Right ventricle myocardium superior (tissue), 1 donor: ENCODE results near the gene ANKHD1. TPM values are rescaled to one million over a fixed set of nuclear protein-coding genes. Genes with fewer than 3 reads are reported as not detected.

Experiments used
- ATAC-seq: fragments of 200-7000 bp; cut with Tn5 transposase; one replicate; pipeline ENCODE4 v1.9.1; 2020; ENCODE audit warnings: mild to moderate bottlenecking; ENCODE audit not compliant: poor library complexity
- DNase-seq: peaks from one replicate; pipeline ENCODE4 v3.0.0-alpha.2; 2020
- intact Hi-C: fragments of 100-400 bp; cut with DNase I; formaldehyde crosslinking; loops from one replicate; pipeline ENCODE4 v1.11.2; 2022
- total RNA-seq: library from RNA; stranded (reverse); fragmentation: NEBNext Ultra II Directional; extraction: Animal tissue kit (Norgen Biotek cat#: 25700); gene quantifications from one replicate; pipeline ENCODE4 v1.2.1, GENCODE V29; 2021
- donor health status: DM: no; HTN: yes; CAD: no; lungs with severe emphysema.

The ANKHD1 gene
- total RNA-seq, 1 donor from 2014 or later: 55.8 TPM

- no peak for ATAC-seq
- intact Hi-C loops: no loop called here
- no peak for DNase-seq
Observed at GRCh38 chr5:140550147-140551079, 148.8 kb downstream of the ANKHD1 start.

GRCh38 chr5:140551872-140552271, 150.2 kb downstream of the ANKHD1 start:
- intact Hi-C loops: no loop called here
- no peak for DNase-seq
- no peak for ATAC-seq

- intact Hi-C loops: no loop called here
- ATAC-seq: no peak
Observed at GRCh38 chr5:140553657-140554056, 152.0 kb downstream of the ANKHD1 start.

GRCh38 chr5:140554454-140554853, 152.8 kb downstream of the ANKHD1 start:
- ATAC-seq: no peak
- intact Hi-C loops: no loop called here
- DNase-seq: no peak

More at GRCh38 chr5:140553657-140554056, 152.0 kb downstream of the ANKHD1 start:
- DNase-seq: no peak

GRCh38 chr5:140555747-140556312, 154.2 kb downstream of the ANKHD1 start:
- no peak for ATAC-seq
- intact Hi-C loops: no loop called here
- DNase-seq: no peak

GRCh38 chr5:140556438-140556837, 154.8 kb downstream of the ANKHD1 start:
- DNase-seq (no peak), ATAC-seq (no peak)
- intact Hi-C loops: no loop called here

GRCh38 chr5:140557136-140557805, 155.6 kb downstream of the ANKHD1 start, which contains the start of gene SRA1:
Gene SRA1, minus strand, starts transcription at chr5:140557473. Its CDS starts 21 bp downstream, at chr5:140557452.
- intact Hi-C loops: no loop called here
- ATAC-seq (peak; percentile 98), DNase-seq (peak; percentile 97)

- ATAC-seq (no peak), DNase-seq (no peak)
- intact Hi-C loops: no loop called here
Observed at GRCh38 chr5:140557965-140558364, 156.3 kb downstream of the ANKHD1 start.

GRCh38 chr5:140558542-140558941, 156.9 kb downstream of the ANKHD1 start:
- no peak for ATAC-seq
- intact Hi-C loops: no loop called here
- no peak for DNase-seq

GRCh38 chr5:140560227-140560626, 158.6 kb downstream of the ANKHD1 start:
- ATAC-seq (no peak), DNase-seq (no peak)
- intact Hi-C loops: no loop called here

GRCh38 chr5:140561753-140562523, 160.3 kb downstream of the ANKHD1 start:
- ATAC-seq (no peak), DNase-seq (no peak)
- intact Hi-C loops: no loop called here

GRCh38 chr5:140563596-140563995, 162.0 kb downstream of the ANKHD1 start:
- ATAC-seq (no peak), DNase-seq (no peak)
- intact Hi-C loops: no loop called here

- intact Hi-C loops: no loop called here
- DNase-seq (peak; percentile 97), ATAC-seq (peak; percentile 95)
Observed at GRCh38 chr5:140564196-140565023, 162.8 kb downstream of the ANKHD1 start, which contains the start of the genes APBB3 and SLC35A4. Gene APBB3, minus strand, starts transcription at chr5:140564598. Its CDS starts 353 bp downstream, at chr5:140564245. Gene SLC35A4, plus strand, starts transcription at chr5:140564828. Its CDS starts 2,342 bp downstream, at chr5:140567170.

- DNase-seq (no peak), ATAC-seq (no peak)
- intact Hi-C loops: no loop called here
Observed at GRCh38 chr5:140565024-140565779, 163.6 kb downstream of the ANKHD1 start.

- ATAC-seq (no peak), DNase-seq (no peak)
- intact Hi-C loops: no loop called here
Observed at GRCh38 chr5:140565780-140566095, 164.1 kb downstream of the ANKHD1 start.

- DNase-seq: no peak
- intact Hi-C loops: no loop called here
- ATAC-seq: no peak
Observed at GRCh38 chr5:140566665-140567064, 165.0 kb downstream of the ANKHD1 start.

- DNase-seq: no peak
- ATAC-seq: no peak
- intact Hi-C loops: no loop called here
Observed at GRCh38 chr5:140567136-140567818, 165.6 kb downstream of the ANKHD1 start.
